Astrocyte of the spinal cord (primary cell): ENCODE measurements around the gene CEP170B.
"Not testable (repeated sequence)": the region's sequence is repeated elsewhere in the genome, so short reads cannot be mapped to it uniquely, and the experiment has no call there.

Experiments
- DNase-seq: peaks from one replicate; pipeline ENCODE4 v3.0.0; 2011; ENCODE audit warnings: low read depth, low spot score
- H3K4me3 ChIP-seq: 2 replicates; pipeline ENCODE4 v1.5.1; 2011; ENCODE audit warnings: low read depth, mild to moderate bottlenecking, low read length, moderate library complexity
- in situ Hi-C: cut with HindIII; loops from 2 replicates; pipeline ENCODE4 v1.10.0; 2017; ENCODE audit warnings: low sequenced_read_pairs
- TF ChIP-seq, protein P1 (sequence below): IDR thresholded peaks from 2 replicates; pipeline ENCODE4 v1.5.1; 2012; ENCODE audit warnings: low read depth, mild to moderate bottlenecking, low read length, inconsistent platforms

Gene CEP170B

DNA sequence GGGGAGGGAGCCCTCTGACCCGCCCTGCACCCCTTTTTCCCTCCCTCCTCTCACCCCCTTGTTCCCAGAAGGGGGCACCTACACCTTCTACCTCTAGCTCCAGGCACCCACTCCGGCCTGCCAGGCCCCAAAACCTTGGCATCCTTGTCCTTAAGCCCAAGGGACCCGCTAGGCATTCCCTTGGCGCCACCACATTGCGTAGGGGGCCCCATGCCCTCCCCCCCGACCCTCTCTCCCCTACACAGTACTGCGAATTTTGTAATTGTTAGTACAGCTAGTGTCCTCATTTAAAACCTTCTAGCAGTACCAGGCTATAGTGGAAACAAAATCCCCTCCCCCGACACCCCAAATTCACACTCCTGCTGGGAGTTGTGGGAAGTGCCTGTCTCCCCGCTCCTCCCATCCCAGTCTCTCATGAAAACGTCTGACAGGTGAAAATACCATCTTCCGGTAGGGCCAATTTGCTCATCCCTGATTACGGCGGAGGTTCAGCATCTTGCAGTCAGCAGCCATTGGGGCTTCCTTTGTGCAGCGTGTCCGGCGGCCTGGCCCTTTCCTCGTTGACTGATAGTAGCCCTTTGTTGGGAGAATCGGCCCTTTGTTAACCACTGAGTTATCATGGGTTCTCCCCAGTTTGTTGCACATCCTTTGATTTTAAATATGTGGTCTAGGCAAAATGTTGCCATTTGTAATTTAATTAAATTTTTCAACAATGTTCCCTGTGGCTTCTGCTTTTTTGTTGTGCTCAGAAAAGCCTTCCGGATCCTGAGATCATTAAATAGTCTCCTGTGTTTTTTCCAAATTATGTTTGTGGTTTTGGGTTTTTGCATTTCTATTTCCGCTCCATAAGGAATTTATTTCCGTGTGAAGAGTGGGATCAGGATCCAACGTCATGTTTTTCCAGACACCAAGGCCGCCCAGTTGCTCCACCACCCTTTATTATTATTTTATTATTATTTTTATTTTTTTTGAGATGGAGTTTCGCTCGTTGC lies 7.9 kb upstream of the CEP170B start:
- DNase-seq = no peak
- in situ Hi-C loops = no loop called here
- TF ChIP-seq, protein P1, sequence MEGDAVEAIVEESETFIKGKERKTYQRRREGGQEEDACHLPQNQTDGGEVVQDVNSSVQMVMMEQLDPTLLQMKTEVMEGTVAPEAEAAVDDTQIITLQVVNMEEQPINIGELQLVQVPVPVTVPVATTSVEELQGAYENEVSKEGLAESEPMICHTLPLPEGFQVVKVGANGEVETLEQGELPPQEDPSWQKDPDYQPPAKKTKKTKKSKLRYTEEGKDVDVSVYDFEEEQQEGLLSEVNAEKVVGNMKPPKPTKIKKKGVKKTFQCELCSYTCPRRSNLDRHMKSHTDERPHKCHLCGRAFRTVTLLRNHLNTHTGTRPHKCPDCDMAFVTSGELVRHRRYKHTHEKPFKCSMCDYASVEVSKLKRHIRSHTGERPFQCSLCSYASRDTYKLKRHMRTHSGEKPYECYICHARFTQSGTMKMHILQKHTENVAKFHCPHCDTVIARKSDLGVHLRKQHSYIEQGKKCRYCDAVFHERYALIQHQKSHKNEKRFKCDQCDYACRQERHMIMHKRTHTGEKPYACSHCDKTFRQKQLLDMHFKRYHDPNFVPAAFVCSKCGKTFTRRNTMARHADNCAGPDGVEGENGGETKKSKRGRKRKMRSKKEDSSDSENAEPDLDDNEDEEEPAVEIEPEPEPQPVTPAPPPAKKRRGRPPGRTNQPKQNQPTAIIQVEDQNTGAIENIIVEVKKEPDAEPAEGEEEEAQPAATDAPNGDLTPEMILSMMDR = no peak
- H3K4me3 ChIP-seq = no peak overlapping the region

DNA sequence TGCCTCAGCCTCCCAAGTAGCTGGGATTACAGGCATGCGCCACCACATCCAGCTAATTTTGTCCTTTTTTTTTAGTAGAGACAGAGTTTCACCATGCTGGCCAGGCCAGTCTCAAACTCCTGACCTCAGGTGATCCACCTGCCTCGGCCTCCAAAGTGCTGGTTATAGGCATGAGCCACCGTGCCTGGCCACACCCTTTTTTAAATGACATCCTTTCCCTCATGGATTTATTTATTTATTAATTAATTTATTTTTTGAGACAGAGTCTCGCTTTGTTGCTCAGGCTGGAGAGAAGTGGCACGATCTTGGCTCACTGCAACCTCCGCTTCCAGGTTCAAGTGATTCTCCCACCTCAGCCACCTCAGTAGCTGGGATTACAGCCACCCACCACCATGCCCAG lies 7.1 kb upstream of the CEP170B start:
- DNase-seq, H3K4me3 ChIP-seq, in situ Hi-C loops: not testable (repeated sequence)

DNA sequence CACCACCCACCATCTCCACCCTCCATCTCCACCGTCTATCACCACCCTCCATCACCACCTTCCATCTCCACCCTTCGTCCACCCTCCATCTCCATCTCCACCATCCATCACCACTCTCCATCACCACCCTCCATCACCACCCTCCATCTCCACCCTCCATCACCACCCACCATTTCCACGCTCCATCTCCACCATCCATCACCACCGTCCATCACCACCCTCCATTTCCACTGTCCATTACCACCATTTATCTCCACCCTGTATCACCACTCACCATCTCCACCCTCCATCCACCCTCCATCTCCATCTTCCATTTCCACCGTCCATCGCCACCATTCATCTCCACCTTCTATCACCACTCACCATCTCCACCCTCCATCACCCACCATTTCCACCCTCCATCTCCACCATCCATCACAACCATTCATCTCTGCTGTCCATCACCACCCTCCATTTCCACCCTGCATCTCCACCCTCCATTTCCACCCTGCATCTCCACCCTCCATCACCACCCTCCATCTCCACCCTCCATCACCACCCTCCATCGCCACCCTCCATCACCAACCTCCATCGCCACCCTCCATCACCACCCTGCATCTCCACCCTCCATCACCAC lies 6.1 kb upstream of the CEP170B start:
- DNase-seq = no peak
- in situ Hi-C loops = no loop called here
- H3K4me3 ChIP-seq = no peak overlapping the region
- TF ChIP-seq, protein P1 = no peak

DNA sequence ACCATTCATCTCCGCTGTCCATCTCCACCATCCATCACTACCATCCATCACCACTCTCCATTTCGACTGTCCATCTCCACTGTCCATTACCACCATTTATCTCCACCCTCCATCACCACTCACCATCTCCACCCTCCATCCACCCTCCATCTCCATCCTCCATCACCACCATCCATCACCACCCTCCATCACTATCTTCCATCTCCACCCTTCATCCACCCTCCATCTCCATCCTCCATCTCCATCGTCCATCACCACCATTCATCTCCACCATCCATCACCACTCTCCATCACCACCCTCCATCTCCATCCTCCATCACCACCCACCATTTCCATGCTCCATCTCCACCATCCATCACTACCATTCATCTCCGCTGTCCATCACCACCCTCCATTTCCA lies 5.2 kb upstream of the CEP170B start:
- in situ Hi-C loops = no loop called here
- TF ChIP-seq, protein P1 = no peak
- DNase-seq = no peak
- no peak overlapping the region for H3K4me3 ChIP-seq

DNA sequence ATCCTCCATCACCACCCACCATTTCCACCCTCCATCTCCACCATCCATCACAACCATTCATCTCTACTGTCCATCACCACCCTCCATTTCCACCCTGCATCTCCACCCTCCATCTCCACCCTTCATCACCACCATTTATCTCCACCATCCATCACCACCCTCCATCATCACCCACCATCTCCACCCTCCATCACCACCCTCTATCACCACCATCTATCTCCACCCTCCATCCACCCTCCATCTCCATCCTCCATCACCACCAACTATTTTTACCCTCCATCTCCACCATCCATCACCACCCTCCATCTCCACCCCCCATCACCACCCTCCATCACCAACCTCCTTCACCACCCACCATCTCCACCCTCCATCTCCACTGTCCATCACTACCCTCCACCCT lies 4.7 kb upstream of the CEP170B start:
- H3K4me3 ChIP-seq = no peak overlapping the region
- no peak for DNase-seq
- in situ Hi-C loops = no loop called here
- TF ChIP-seq, protein P1 = no peak

DNA sequence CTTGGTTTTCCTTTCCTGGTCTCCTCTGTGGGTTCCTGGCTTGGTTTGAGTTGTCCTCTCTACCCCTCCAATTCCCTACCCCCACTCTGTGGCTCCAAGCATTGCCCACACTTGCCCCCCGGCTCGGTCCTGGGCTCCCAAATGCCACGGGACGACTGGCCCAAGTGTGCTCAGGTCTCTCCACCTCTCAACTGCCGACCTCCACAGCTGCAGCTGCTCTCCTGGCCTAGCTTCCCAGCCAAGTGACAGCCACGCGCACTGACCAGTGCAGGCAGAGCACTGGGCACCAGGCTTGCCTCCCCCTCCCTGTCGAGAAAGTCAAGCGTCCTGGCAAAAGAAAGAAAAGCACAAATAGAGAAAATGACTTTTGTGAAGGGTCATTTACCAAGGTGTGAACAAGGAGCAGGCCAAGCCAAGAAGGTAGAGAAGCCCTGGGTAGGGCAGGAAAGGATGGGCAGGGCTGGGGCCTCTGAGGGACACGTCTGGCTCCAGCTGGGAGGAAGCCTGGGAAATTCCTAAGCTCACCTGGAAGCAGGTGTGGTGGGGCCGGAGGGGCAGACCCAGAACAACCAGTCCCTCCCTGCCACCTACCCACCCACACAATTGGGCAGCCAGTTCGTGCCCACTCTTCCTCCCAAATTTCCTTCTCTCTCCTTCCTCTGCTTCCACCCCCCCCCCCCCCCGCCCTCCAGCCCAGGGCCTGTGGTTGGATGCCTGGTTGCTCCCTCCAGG lies 1.8 kb upstream of the CEP170B start:
- TF ChIP-seq, protein P1 = no peak
- H3K4me3 ChIP-seq = no peak overlapping the region
- no peak for DNase-seq
- in situ Hi-C loops = no loop called here
